EH (cell line): ENCODE measurements around the gene SERTM1.

Source experiments
- DNase-seq: peaks from one replicate; pipeline ENCODE4 v3.0.0-alpha.2; 2015; ENCODE audit warnings: low read depth

SERTM1 gene

GRCh38 chr13:36673838-36674326, at the start of gene SERTM1:
SERTM1 (plus strand) TSS chr13:36674020; CDS start chr13:36695079, 21,059 bp downstream.
- DNase-seq: no peak

- DNase-seq: no peak
Measured at GRCh38 chr13:36628377-36629056, 45.3 kb upstream of the SERTM1 start.

- DNase-seq: no peak
Measured at GRCh38 chr13:36629057-36629385, 44.8 kb upstream of the SERTM1 start.

GRCh38 chr13:36630181-36630803, 43.5 kb upstream of the SERTM1 start:
- no peak for DNase-seq

GRCh38 chr13:36639610-36640009, 34.2 kb upstream of the SERTM1 start:
- no peak for DNase-seq

GRCh38 chr13:36650611-36651010, 23.2 kb upstream of the SERTM1 start:
- DNase-seq: no peak

- no peak for DNase-seq
Measured at GRCh38 chr13:36665630-36666029, 8.2 kb upstream of the SERTM1 start.

GRCh38 chr13:36666477-36667229, 7.2 kb upstream of the SERTM1 start:
- no peak for DNase-seq

- no peak for DNase-seq
Measured at GRCh38 chr13:36668316-36668715, 5.5 kb upstream of the SERTM1 start.

GRCh38 chr13:36673352-36673751, 468 bp upstream of the SERTM1 start:
- DNase-seq: no peak

GRCh38 chr13:36674337-36675212, 755 bp downstream of the SERTM1 start:
- no peak for DNase-seq

- no peak for DNase-seq
Measured at GRCh38 chr13:36675213-36675536, 1.4 kb downstream of the SERTM1 start.

- DNase-seq: no peak
Measured at GRCh38 chr13:36680913-36681312, 7.1 kb downstream of the SERTM1 start.

GRCh38 chr13:36681894-36682624, 8.2 kb downstream of the SERTM1 start:
- no peak for DNase-seq

- no peak for DNase-seq
Measured at GRCh38 chr13:36683701-36684100, 9.9 kb downstream of the SERTM1 start.

- peak; percentile 21 for DNase-seq
Measured at GRCh38 chr13:36685927-36686326, 12.1 kb downstream of the SERTM1 start.

GRCh38 chr13:36696410-36697010, 22.7 kb downstream of the SERTM1 start:
- DNase-seq: no peak

GRCh38 chr13:36700170-36700569, 26.4 kb downstream of the SERTM1 start:
- DNase-seq: no peak

- DNase-seq: peak; percentile 82
Measured at GRCh38 chr13:36706755-36707154, 32.9 kb downstream of the SERTM1 start.

GRCh38 chr13:36709136-36709890, 35.5 kb downstream of the SERTM1 start:
- DNase-seq: no peak
